Ramos (cell line): ENCODE results near the gene C4A.
"Not testable (repeated sequence)": the region's sequence is repeated elsewhere in the genome, so short reads cannot be mapped to it uniquely, and the experiment has no call there.

Source experiments
- in situ Hi-C: fragments of 300-500 bp; cut with MboI; formaldehyde crosslinking; loops from one replicate; pipeline ENCODE4 v1.14.3; 2022; ENCODE audit warnings: low sequenced_read_pairs; ENCODE audit not compliant: unreplicated experiment

C4A gene

DNA sequence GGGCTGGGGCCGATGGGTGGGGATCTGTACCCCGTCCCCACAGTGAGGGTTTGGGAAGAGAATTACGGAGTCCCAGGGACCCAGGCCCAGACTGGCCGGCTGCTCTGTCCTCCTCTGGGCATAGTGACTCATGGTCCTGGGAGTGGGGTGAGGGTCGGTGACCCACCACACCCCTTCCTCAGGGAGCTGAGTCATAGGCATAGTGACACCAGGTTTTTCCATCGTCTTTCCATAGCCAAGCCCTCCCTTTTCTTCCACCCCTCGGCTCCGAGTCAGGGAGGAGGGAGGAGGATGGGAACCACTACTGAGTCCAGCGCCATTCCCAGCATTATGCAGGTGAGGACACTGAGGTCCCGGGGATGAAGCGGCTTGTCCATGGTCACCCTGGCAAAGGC is 65.2 kb downstream of the C4A start:
- in situ Hi-C loops, result no loop called here

DNA sequence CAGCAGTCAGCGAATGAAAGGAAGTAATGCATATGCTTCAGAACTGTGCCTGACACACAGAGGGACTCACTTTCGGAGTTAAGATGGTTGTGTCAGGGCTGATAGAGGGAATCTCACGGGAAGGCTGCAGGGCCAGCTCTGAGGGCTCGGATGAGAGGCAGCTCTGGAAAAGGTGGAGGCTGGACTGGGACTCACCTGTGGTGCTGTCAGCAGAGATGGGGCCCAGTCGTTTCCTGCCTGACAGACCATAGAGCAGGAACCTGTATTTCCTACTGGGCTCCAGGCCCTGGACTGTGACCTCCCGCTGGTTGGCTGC is 65.6 kb downstream of the C4A start:
- in situ Hi-C loops, result no loop called here

DNA sequence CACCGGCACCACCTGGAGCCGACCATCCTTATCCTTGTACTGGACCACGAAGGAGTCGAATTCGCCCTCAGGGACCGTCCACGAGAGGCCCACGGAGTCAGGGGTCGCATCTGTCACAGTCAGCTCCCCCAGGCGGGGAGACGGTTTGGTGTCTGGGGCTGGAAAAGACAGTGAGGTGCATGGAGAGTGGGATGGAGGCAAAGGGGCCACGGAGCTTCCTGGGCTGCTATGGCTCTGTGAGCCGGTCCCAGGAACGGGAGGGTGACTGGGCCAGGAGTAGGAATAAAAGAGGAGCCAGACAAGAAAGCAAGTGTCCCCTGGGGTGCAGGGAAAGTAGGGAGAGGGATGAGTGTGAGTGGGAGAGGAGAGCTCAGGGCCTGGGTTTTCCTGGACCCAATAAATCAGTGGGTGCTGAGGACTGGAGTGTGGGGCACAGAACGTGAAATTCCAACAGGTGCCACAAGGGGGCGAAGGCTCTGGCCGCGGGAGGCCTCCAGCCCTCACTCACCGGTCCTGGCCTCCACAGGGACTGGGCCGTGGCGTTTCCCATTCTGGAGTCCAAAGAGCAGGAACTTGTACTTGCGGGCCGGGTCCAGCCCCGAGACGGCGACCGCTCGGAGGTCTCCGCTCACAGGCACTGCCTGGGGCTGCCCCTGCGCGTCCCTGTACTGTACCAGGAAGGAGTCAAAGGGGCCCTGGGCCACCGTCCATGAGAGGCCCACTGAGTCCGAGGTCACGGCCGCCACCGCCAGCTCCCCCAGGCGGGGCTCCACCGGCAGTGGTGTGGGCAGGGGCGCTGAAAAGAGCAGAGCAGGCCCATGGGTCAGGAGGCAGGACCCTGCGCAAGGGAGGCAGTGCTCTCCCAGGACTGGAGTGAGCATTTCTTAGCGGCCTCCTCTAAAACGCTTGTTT is 66.3 kb downstream of the C4A start:
- in situ Hi-C loops, result no loop called here

DNA sequence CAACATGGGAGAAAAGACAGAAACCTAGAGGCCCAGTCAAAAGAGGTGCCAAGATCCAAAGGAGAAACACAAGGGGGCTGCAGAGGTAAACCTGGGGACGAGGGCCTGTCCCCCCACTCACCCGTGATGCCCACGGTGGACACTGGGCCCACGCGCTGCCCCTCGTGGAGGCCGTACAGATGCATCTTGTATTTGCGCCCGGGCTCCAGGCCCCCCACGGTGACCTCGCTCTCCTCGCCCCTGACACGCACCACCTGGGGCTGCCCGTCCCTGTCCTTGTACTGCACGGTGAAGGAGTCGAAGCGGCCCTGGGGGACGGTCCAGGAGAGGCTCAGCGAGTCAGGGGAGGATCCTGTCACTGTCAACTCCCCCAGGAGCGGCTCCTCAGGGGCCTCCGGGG is 67.3 kb downstream of the C4A start:
- in situ Hi-C loops, result not testable (repeated sequence)

DNA sequence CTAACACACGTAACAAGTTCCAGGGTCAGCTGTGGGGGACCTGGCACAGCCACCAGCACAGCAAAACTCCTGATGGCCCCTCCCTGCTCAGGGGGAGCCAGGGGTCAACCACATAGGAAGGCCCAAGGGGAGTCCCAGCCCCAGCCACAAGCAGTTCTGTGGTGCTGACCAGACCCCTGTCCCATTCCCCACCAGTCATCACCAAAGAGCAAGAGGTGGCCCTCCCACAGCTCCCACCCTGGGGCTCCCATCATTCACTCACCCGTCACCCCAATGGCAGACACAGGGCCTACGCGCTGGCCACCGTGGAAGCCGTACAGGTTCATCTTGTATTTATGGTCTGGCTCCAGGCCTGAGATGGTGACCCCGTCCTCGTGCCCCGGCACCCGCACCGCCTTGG is 67.9 kb downstream of the C4A start:
- in situ Hi-C loops, result not testable (repeated sequence)

DNA sequence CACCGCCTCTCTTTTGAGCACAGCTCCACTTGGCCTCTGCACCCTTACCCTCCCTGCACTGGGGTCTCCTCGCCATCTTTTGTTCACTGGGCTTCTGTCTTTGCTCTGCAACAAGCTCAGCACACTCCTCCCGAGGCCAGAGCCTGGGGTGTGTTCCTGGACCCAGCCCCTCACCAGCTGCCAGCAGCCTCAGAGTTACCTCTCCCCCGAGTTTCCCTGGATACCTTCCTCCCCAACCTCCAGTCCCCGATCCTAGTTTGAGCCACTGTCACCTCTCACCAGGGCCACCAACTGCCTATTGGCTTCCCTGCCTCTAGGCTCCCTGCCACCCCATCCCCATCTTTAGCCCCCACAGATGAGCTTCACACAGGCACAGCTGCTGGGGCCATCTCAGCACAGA is 68.7 kb downstream of the C4A start:
- in situ Hi-C loops, result no loop called here
